BE2C (cell line): Measurements from ENCODE around the gene PIGK.

Source experiments
- DNase-seq: peaks from one replicate; pipeline ENCODE4 v3.0.0-alpha.2; 2020
- H3K27me3 ChIP-seq: fragments of 250-450 bp; sonication (Bioruptor Pico); 2 replicates; pipeline ENCODE4 v1.5.1; 2020; ENCODE audit warnings: mild to moderate bottlenecking
- H3K36me3 ChIP-seq: fragments of 250-450 bp; sonication (Bioruptor Pico); 2 replicates; pipeline ENCODE4 v1.5.1; 2020; ENCODE audit warnings: mild to moderate bottlenecking
- H3K4me1 ChIP-seq: fragments of 250-450 bp; sonication (Bioruptor Pico); 2 replicates; pipeline ENCODE4 v1.5.1; 2020
- H3K4me3 ChIP-seq: 2 replicates; pipeline ENCODE4 v1.5.1; 2011; ENCODE audit warnings: low read depth, low read length
- H3K9me3 ChIP-seq: fragments of 250-450 bp; sonication (Bioruptor Pico); 2 replicates; pipeline ENCODE4 v1.5.1; 2020
- CTCF ChIP-seq: IDR thresholded peaks from 2 replicates; pipeline ENCODE4 v1.5.1; 2012; ENCODE audit warnings: mild to moderate bottlenecking, low read depth, low read length

Gene PIGK

GRCh38 chr1:77245830-77246229 lies 26.6 kb upstream of the PIGK start:
- H3K4me3 ChIP-seq = no peak overlapping the region
- no peak for TF ChIP-seq CTCF
- DNase-seq = no peak
- no peaks in the 10 kb centered on the region for H3K9me3 ChIP-seq
- no peaks in the 10 kb centered on the region for H3K27me3 ChIP-seq
- H3K4me1 ChIP-seq = no peaks in the 10 kb centered on the region
- H3K36me3 ChIP-seq = no peaks in the 10 kb centered on the region

GRCh38 chr1:77239311-77239710 lies 20.1 kb upstream of the PIGK start:
- Histone ChIP-seq H3K36me3 (no peaks in the 10 kb centered on the region), H3K4me1 (no peaks in the 10 kb centered on the region), H3K4me3 (no peak overlapping the region), H3K9me3 (no peaks in the 10 kb centered on the region), H3K27me3 (no peaks in the 10 kb centered on the region)
- no peak for DNase-seq
- TF ChIP-seq CTCF = no peak

DNA sequence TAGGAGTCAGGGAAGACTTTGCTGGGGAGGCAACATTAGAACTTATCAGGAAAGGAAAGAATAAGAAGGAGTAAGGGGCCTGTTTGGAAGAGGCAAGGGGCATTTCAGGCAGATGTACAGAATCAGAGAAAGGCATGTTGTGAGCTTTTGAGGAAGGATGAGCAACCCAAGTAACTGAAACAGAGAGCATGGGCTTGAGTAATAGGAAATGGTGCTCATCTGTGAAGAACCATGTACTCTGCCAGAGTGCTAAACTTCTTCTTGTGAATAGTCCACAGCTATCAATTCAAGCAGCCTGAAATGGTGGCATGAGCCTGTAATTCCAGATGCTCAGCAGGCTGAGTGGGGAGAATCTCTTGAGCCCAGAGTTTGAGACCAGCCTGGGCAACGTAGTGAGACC lies 19.2 kb upstream of the PIGK start:
- Histone ChIP-seq H3K9me3 (no peaks in the 10 kb centered on the region), H3K27me3 (no peaks in the 10 kb centered on the region), H3K4me1 (no peaks in the 10 kb centered on the region), H3K36me3 (no peaks in the 10 kb centered on the region), H3K4me3 (no peak overlapping the region)
- no peak for TF ChIP-seq CTCF
- no peak for DNase-seq

DNA sequence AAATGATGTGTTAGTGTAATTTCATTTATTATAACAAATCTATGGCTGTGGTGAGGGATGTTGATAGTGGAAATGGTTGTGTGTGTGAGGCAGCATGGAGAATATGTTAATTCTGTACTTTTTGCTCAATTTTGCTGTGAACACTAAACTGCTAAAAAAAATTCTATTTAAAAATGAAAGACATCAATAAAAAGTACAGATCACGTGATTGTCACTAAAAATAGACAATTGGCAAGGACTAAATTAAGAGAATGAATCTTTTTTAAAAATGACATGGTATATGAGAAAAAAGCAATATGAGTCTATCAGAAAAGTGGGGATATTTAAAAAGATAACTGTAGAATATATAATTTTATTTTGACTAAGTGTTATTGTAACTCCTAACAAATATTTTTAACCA lies 15.7 kb upstream of the PIGK start:
- DNase-seq = no peak
- no peak for TF ChIP-seq CTCF
- Histone ChIP-seq H3K36me3 (no peaks in the 10 kb centered on the region), H3K9me3 (no peaks in the 10 kb centered on the region), H3K27me3 (no peaks in the 10 kb centered on the region), H3K4me3 (no peak overlapping the region), H3K4me1 (no peaks in the 10 kb centered on the region)

DNA sequence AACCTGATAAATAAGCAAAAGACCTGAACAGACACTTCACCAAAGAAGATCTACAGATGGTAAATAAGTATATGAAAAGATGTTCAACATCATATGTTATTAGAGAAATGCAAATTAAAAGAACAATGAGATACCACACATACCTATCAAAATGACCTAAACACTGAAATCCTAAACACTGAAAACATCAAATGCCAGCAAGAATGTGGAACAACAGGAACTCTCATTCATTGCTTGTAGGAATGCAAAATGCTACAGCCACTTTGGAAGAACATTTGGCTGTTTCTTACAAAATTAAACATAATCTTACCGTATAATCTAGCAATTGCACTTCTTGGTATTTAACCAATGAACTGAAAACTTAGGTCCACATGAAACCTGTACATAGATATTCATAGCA lies 14.9 kb upstream of the PIGK start:
- H3K36me3 ChIP-seq = no peaks in the 10 kb centered on the region
- H3K4me3 ChIP-seq = no peak overlapping the region
- H3K27me3 ChIP-seq = no peaks in the 10 kb centered on the region
- no peaks in the 10 kb centered on the region for H3K4me1 ChIP-seq
- DNase-seq = no peak
- no peaks in the 10 kb centered on the region for H3K9me3 ChIP-seq
- TF ChIP-seq CTCF = no peak

- no peaks in the 10 kb centered on the region for H3K9me3 ChIP-seq
- H3K4me1 ChIP-seq = no peaks in the 10 kb centered on the region
- H3K36me3 ChIP-seq = no peaks in the 10 kb centered on the region
- no peak for DNase-seq
- no peak for TF ChIP-seq CTCF
- no peak overlapping the region for H3K4me3 ChIP-seq
- H3K27me3 ChIP-seq = no peaks in the 10 kb centered on the region
These were observed 13.6 kb upstream of the PIGK start for GRCh38 chr1:77232829-77233228.
